Vagina (tissue), 2 donors: ENCODE measurements around the gene BLOC1S6.

Experiments
- POLR2A ChIP-seq, 2 donors: fragments of 450-650 bp; IDR thresholded peaks; one replicate each; pipeline ENCODE4 v1.6.1; 2017; ENCODE audit warnings: antibody characterized with exemption in 2 of 2, mild to moderate bottlenecking in 2 of 2, moderate library complexity in 2 of 2
- TF ChIP-seq, protein P1 (sequence below), 3 experiments: fragments of 450-650 bp in 2 of 3; fragments of 200-600 bp in 1 of 3; sonication (generic) in 1 of 3; IDR thresholded peaks; one replicate each; pipeline ENCODE4 v1.5.1; 2017 to 2019; ENCODE audit warnings: antibody characterized with exemption in 3 of 3, mild to moderate bottlenecking in 2 of 3, moderate library complexity in 2 of 3

- TF ChIP-seq POLR2A (IDR thresholded peaks at IDR 0.05) = no peak
- TF ChIP-seq, protein P1, sequence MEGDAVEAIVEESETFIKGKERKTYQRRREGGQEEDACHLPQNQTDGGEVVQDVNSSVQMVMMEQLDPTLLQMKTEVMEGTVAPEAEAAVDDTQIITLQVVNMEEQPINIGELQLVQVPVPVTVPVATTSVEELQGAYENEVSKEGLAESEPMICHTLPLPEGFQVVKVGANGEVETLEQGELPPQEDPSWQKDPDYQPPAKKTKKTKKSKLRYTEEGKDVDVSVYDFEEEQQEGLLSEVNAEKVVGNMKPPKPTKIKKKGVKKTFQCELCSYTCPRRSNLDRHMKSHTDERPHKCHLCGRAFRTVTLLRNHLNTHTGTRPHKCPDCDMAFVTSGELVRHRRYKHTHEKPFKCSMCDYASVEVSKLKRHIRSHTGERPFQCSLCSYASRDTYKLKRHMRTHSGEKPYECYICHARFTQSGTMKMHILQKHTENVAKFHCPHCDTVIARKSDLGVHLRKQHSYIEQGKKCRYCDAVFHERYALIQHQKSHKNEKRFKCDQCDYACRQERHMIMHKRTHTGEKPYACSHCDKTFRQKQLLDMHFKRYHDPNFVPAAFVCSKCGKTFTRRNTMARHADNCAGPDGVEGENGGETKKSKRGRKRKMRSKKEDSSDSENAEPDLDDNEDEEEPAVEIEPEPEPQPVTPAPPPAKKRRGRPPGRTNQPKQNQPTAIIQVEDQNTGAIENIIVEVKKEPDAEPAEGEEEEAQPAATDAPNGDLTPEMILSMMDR (IDR thresholded peaks at IDR 0.05) = peak in 1 of 3 experiments; percentile 28
Measured at GRCh38 chr15:45641374-45641781, 54.2 kb downstream of the BLOC1S6 start.
